SK-N-MC (cell line): Measurements from ENCODE around the gene ANP32E.

Experiments used
- EZH2 ChIP-seq: fragments of 200-600 bp; sonication (generic); IDR thresholded peaks from one replicate; pipeline ENCODE4 v1.6.1; 2017; ENCODE audit warnings: antibody characterized with exemption
- POLR2AphosphoS5 ChIP-seq: IDR thresholded peaks from 2 replicates; pipeline ENCODE4 v1.6.1; 2012; ENCODE audit warnings: mild to moderate bottlenecking, low read depth, low read length, borderline replicate concordance

DNA sequence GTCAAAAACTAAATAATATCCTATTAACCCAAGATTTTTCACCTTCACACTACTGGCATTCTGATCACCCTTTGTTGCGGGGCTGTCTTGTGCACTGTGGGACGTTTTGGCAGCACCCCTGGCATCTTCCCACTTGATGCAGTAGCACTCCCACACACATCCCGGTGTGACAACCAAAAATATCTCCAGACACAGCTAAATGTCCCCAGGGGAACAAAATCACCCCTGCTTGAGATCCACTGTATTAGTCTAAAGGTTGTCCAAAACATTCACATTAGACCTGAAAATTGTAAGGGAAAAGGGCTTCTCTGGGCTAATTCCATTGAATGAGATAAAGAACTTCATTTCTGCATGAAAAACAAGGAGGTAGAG is 48.4 kb downstream of the ANP32E start:
- TF ChIP-seq POLR2AphosphoS5: no peak
- TF ChIP-seq EZH2: no peak
